K562 (cell line): ENCODE data around the gene LUC7L.

Source experiments
- CBX3 ChIP-seq, 2 experiments: IDR thresholded peaks; 1 replicate in 1 of 2; 2 replicates in 1 of 2; pipeline ENCODE4 v1.6.1; 2012; ENCODE audit warnings: inconsistent platforms in 2 of 2, low read length in 2 of 2, borderline replicate concordance in 1 of 2, control low read depth in 1 of 2
- CTCF ChIP-seq, 3 experiments: IDR thresholded peaks in 2 of 3; conservative IDR thresholded peaks in 1 of 3; 2 replicates each; pipeline ENCODE4 v1.5.1; 2011 to 2012; ENCODE audit warnings: low read length in 3 of 3, mild to moderate bottlenecking in 3 of 3, control low read depth in 2 of 3, improper control_type of control experiment in 1 of 3, inconsistent platforms in 1 of 3, low read depth in 1 of 3, mixed read lengths in 1 of 3, moderate library complexity in 1 of 3; ENCODE audit not compliant: insufficient read depth in 2 of 3
- ELF1 ChIP-seq: fragments of 200-800 bp; sonication (Bioruptor generic); IDR thresholded peaks from 2 replicates; pipeline ENCODE4 v1.6.1; 2016; ENCODE audit warnings: missing genetic modification characterization, missing compliant biosample characterization
- EP300 ChIP-seq: IDR thresholded peaks from 2 replicates; pipeline ENCODE4 v1.6.1; 2012; ENCODE audit warnings: low read length, improper control_type of control experiment
- EZH2 ChIP-seq: IDR thresholded peaks from 2 replicates; pipeline ENCODE4 v1.6.1; 2012; ENCODE audit warnings: low read depth, mild to moderate bottlenecking, inconsistent platforms, low read length, borderline replicate concordance
- HNRNPH1 ChIP-seq: fragments of 200-400 bp; formaldehyde crosslinking; optimal IDR thresholded peaks from 2 replicates; pipeline ENCODE3; 2017; ENCODE audit warnings: low read depth, mild to moderate bottlenecking, low read length, moderate library complexity
- POLR2A ChIP-seq: fragments of 450-650 bp; conservative IDR thresholded peaks from 2 replicates; pipeline ENCODE4 v1.6.1; 2016
- RAD21 ChIP-seq, 2 experiments: fragments of 250-450 bp in 1 of 2; fragments of 450-650 bp in 1 of 2; sonication (Bioruptor Pico) in 1 of 2; formaldehyde crosslinking in 1 of 2; IDR thresholded peaks in 1 of 2; conservative IDR thresholded peaks in 1 of 2; 2 replicates each; pipeline versions ENCODE4 v1.4.0 to v1.8.0; 2020 to 2022; ENCODE audit warnings: mild to moderate bottlenecking in 2 of 2, moderate library complexity in 1 of 2
- TSC22D4 ChIP-seq: fragments of 450-650 bp; IDR thresholded peaks from 2 replicates; pipeline ENCODE4 v1.6.1; 2016; ENCODE audit warnings: missing genetic modification characterization, missing biosample characterization, control low read depth
- ZNF507 ChIP-seq: conservative IDR thresholded peaks from 2 replicates; pipeline ENCODE4 v1.6.1; 2017; ENCODE audit warnings: missing genetic modification characterization, missing compliant biosample characterization
- ZNF644 ChIP-seq: fragments of 200-800 bp; sonication (Bioruptor generic); IDR thresholded peaks from 2 replicates; pipeline ENCODE4 v1.6.1; 2016; ENCODE audit warnings: low read depth, missing genetic modification characterization, missing compliant biosample characterization
- ZNF778 ChIP-seq: fragments of 450-650 bp; formaldehyde crosslinking; IDR thresholded peaks from 2 replicates; pipeline ENCODE4 v1.4.0; 2020; ENCODE audit warnings: mild to moderate bottlenecking, moderate library complexity

DNA sequence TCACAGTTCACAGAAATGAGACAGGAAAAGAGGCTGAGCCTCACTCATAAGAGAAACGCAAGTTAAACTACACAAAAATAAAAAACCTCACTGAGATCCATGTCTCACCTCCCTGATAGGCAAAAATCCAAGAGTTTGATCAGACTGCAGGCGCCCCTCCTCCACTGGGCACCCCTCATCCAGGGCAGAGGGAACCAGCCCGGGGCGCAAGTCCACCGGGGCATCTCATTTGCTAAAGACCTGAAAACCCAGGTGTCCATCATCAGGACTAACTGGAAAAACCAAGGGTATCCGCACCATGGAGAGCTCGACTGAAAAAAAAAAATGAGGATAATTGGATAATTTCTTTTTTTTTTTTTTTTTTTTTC lies 74.2 kb downstream of the LUC7L start:
- TF ChIP-seq ELF1 (no peak), CBX3 (IDR thresholded peaks at IDR 0.05; ENCODE audit: borderline replicate concordance in 1 of 2, low read length in 2 of 2) (no peak), CTCF (IDR thresholded peaks at IDR 0.05 in 2 of 3, conservative IDR thresholded peaks at IDR 0.05 in 1 of 3; ENCODE audit: insufficient read depth in 2 of 3, low read depth in 1 of 3, low read length in 3 of 3) (no peak), EP300 (no peak), POLR2A (no peak), HNRNPH1 (no peak), ZNF644 (no peak), ZNF778 (CRISPR knock-in tag) (no peak), ZNF507 (tag) (no peak), EZH2 (no peak), RAD21 (CRISPR knock-in tag; conservative IDR thresholded peaks at IDR 0.05 in 1 of 2, IDR thresholded peaks at IDR 0.05 in 1 of 2) (no peak), TSC22D4 (no peak)
